ENCODE results near the gene P2RX7. TPM values are rescaled to one million over a fixed set of nuclear protein-coding genes. Genes with fewer than 3 reads are reported as not detected.

Gene P2RX7
- total RNA-seq, 3 donors from 2014 or later = 1.0 to 10.9 (median 1.4) TPM

DNA sequence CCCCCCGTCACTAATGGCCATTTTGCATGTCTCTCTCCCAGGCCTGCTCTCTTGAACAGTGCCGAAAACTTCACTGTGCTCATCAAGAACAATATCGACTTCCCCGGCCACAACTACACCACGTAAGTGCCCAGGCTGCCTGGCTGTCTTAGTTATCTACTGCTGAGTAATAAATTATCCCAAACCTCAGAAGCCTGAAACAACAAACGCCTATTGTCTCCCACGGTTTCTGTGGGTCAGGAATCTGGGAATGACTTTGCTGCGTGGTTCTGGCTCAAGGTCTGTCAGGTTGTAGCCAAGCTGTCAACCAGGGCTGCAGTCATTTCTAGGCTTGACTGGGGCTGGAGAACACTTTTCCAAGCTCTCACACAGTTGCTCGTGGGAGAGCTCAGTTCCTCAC lies 32.6 kb downstream of the P2RX7 start:
- TF ChIP-seq, protein P1, sequence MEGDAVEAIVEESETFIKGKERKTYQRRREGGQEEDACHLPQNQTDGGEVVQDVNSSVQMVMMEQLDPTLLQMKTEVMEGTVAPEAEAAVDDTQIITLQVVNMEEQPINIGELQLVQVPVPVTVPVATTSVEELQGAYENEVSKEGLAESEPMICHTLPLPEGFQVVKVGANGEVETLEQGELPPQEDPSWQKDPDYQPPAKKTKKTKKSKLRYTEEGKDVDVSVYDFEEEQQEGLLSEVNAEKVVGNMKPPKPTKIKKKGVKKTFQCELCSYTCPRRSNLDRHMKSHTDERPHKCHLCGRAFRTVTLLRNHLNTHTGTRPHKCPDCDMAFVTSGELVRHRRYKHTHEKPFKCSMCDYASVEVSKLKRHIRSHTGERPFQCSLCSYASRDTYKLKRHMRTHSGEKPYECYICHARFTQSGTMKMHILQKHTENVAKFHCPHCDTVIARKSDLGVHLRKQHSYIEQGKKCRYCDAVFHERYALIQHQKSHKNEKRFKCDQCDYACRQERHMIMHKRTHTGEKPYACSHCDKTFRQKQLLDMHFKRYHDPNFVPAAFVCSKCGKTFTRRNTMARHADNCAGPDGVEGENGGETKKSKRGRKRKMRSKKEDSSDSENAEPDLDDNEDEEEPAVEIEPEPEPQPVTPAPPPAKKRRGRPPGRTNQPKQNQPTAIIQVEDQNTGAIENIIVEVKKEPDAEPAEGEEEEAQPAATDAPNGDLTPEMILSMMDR (IDR thresholded peaks at IDR 0.05) = no peak
- ATAC-seq = no peak

GRCh38 chr12:121166356-121166755 lies 33.7 kb downstream of the P2RX7 start:
- Histone ChIP-seq H3K9me3 (no peaks in the 10 kb centered on the region), H3K4me3 (no peak overlapping the region), H3K4me1 (ENCODE audit: low read depth) (no peaks in the 10 kb centered on the region), H3K36me3 (ENCODE audit: low read depth) (no peaks in the 10 kb centered on the region)
- TF ChIP-seq, protein P1 (IDR thresholded peaks at IDR 0.05) = no peak
- intact Hi-C loops (cut with DNase I, micrococcal nuclease) = no loop called here
- DNase-seq (no peak), ATAC-seq (no peak)

More for the DNA sequence above, 32.6 kb downstream of the P2RX7 start:
- Histone ChIP-seq H3K9me3 (no peaks in the 10 kb centered on the region), H3K4me3 (no peak overlapping the region), H3K4me1 (ENCODE audit: low read depth) (no peaks in the 10 kb centered on the region), H3K36me3 (ENCODE audit: low read depth) (no peaks in the 10 kb centered on the region)
- intact Hi-C loops (cut with DNase I, micrococcal nuclease) = no loop called here
- no peak for DNase-seq

DNA sequence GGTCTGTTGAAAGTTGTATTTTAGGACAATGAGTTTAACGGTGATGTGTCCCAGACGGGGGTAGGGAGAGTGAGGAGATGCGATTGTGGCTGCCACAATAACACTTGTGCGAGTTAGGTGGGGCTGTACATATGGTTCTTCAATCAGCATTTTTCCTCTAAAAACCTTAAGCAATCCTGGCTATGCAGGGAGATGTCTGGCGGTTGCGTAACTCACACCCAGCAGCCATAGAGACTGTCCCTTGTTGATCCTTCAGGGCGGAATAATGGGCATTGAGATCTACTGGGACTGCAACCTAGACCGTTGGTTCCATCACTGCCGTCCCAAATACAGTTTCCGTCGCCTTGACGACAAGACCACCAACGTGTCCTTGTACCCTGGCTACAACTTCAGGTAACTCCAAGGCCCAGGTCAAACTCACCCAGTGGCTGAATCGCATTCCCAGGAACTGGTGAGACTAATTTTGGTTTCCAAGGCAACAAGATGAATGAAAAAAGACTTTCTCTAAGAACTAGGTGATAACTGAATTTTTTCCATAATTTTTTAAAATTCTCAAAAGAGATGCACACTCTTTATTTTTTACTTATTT lies 34.6 kb downstream of the P2RX7 start:
- DNase-seq (no peak), ATAC-seq (no peak)
- Histone ChIP-seq H3K9me3 (no peaks in the 10 kb centered on the region), H3K4me3 (no peak overlapping the region), H3K36me3 (ENCODE audit: low read depth) (no peaks in the 10 kb centered on the region), H3K4me1 (ENCODE audit: low read depth) (no peaks in the 10 kb centered on the region)
- intact Hi-C loops (cut with DNase I, micrococcal nuclease) = no loop called here
- TF ChIP-seq, protein P1 (IDR thresholded peaks at IDR 0.05) = no peak

DNA sequence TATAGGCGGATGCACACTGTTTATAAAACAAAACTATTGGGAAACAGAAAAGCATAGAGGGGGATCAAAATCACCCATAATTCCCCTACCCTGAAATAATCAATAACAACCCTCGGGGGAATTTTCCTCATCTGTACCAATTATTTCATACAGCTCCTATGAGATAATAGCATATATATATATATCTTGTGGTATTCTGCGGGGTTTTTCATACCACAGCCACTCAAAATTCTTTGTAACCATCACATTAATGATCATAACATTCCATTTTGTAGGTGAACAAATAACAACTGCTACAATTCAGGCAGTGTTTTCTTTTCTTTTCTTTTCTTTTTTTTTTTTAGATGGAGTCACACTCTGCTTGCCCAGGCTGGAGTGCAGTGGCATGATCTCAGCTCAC lies 35.3 kb downstream of the P2RX7 start:
- ATAC-seq (no peak), DNase-seq (no peak)
- TF ChIP-seq, protein P1 (IDR thresholded peaks at IDR 0.05) = no peak
- H3K4me1 ChIP-seq (ENCODE audit: low read depth) = no peaks in the 10 kb centered on the region
- no peak overlapping the region for H3K4me3 ChIP-seq
- intact Hi-C loops (cut with DNase I, micrococcal nuclease) = no loop called here
- no peaks in the 10 kb centered on the region for H3K36me3 ChIP-seq (ENCODE audit: low read depth)
- H3K9me3 ChIP-seq = no peaks in the 10 kb centered on the region

GRCh38 chr12:121170151-121170550 lies 37.5 kb downstream of the P2RX7 start:
- ATAC-seq = no peak
- Histone ChIP-seq H3K36me3 (ENCODE audit: low read depth) (no peaks in the 10 kb centered on the region), H3K4me1 (ENCODE audit: low read depth) (peaks cover 5% of the 10 kb centered on the region), H3K4me3 (no peak overlapping the region), H3K9me3 (no peaks in the 10 kb centered on the region)
- TF ChIP-seq, protein P1 (IDR thresholded peaks at IDR 0.05) = no peak
- no peak for DNase-seq
- intact Hi-C loops (cut with DNase I, micrococcal nuclease) = no loop called here
